Measurements from ENCODE around the gene BFSP1. TPM values are rescaled to one million over a fixed set of nuclear protein-coding genes. Genes with fewer than 3 reads are reported as not detected.

The BFSP1 gene
- total and polyA plus RNA-seq, 4 donors, result 1.5 to 9.9 (median 2.5) TPM

DNA sequence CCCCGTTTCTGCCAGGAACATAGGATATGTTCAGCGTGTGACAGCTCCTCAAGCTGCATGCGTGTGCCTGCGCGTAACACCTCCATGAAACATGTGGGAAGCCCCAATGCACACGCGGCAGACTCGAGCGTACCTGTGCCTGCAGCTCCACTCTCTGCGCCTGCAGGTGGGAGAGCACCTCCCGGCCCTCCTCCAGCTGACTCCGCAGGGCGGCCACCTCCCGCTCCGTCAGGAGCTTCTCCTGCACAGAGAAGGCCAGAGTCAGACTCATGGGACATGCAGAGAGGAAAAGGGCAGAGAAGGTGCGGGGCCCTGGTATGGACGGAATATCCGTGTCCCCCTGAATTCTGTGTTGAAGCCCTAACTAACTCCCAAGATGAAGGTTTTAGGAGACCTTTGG, 22.4 kb downstream of the BFSP1 start:
- H3K27me3 ChIP-seq (ENCODE audit: control insufficient read depth in 1 of 2, insufficient read depth in 2 of 2, low read length in 1 of 2), result no peaks in the 10 kb centered on the region
- no peaks in the 10 kb centered on the region for H3K36me3 ChIP-seq (ENCODE audit: control insufficient read depth in 1 of 2, insufficient read depth in 2 of 2, low read length in 1 of 2)
- DNase-seq, result no peak
- no peak overlapping the region for H3K4me3 ChIP-seq (ENCODE audit: low read length in 2 of 2)
- WGBS, 2 donors, result 96 to 97% methylated on average over 18 of the region's 18 CpGs
- no peak overlapping the region for H3K27ac ChIP-seq (ENCODE audit: low read depth in 1 of 2, low read length in 2 of 2)
- H3K4me1 ChIP-seq (ENCODE audit: control insufficient read depth in 1 of 2, insufficient read depth in 2 of 2, low read length in 2 of 2), result no peaks in the 10 kb centered on the region
- ATAC-seq (ENCODE audit: low FRiP score), result no peak
- H3K9me3 ChIP-seq (ENCODE audit: control insufficient read depth, low read length), result no peaks in the 10 kb centered on the region
- intact Hi-C loops (cut with DNase I), result loop anchor here (5.0 to 10.0 kb wide), 5 partner anchors 286 to 489 kb away; no protein-coding TSS in a partner anchor

DNA sequence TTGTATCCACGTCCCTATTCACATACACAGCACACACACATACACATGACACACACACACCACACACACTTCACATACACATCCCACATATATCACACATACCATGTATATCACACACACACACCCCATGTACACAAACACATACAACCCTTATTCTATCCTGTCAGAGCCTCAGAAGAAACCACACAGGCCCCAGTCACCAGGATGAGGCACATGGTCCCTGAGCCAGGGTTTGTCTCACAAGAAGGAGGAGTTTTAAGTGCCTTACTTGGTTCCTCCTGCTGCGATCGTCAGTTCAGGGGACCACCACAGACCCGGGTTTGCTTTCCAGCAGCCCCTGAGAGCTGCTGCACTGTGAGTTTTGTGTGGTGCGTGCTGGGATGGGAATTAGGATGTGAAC, 23.6 kb downstream of the BFSP1 start:
- Histone ChIP-seq H3K9me3 (ENCODE audit: control insufficient read depth, low read length) (no peaks in the 10 kb centered on the region), H3K27me3 (ENCODE audit: control insufficient read depth in 1 of 2, insufficient read depth in 2 of 2, low read length in 1 of 2) (no peaks in the 10 kb centered on the region), H3K27ac (ENCODE audit: low read depth in 1 of 2, low read length in 2 of 2) (no peak overlapping the region), H3K4me3 (ENCODE audit: low read length in 2 of 2) (no peak overlapping the region), H3K36me3 (ENCODE audit: control insufficient read depth in 1 of 2, insufficient read depth in 2 of 2, low read length in 1 of 2) (no peaks in the 10 kb centered on the region), H3K4me1 (ENCODE audit: control insufficient read depth in 1 of 2, insufficient read depth in 2 of 2, low read length in 2 of 2) (no peaks in the 10 kb centered on the region)
- DNase-seq (no peak), ATAC-seq (ENCODE audit: low FRiP score) (no peak)
- intact Hi-C loops (cut with DNase I), result loop anchor here (5.0 to 10.0 kb wide), 5 partner anchors 287 to 490 kb away; no protein-coding TSS in a partner anchor
- WGBS, 2 donors, result 90% methylated on average over 5 of the region's 5 CpGs

DNA sequence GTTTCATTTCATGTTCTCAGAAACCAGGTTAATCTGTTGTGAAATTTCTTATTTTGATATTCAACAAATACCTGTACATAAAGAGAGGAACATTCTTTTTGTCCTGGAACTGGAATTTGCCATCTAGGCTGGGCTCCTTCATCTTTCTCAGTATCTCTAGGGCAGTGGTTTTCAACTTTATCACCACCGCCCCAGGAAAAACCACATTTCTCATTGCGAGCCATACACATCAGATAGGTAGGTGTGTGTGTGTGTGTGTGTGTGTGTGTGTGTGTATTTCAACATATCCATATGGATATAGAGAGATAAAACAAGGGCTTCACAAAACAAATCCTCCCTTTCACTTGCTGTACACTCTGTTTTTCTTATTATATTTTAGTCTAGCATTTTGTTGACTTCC, 24.1 kb downstream of the BFSP1 start:
- no peak for ATAC-seq (ENCODE audit: low FRiP score)
- H3K4me3 ChIP-seq (ENCODE audit: low read length in 2 of 2), result no peak overlapping the region
- DNase-seq, result no peak
- no peaks in the 10 kb centered on the region for H3K36me3 ChIP-seq (ENCODE audit: control insufficient read depth in 1 of 2, insufficient read depth in 2 of 2, low read length in 1 of 2)
- no peaks in the 10 kb centered on the region for H3K27me3 ChIP-seq (ENCODE audit: control insufficient read depth in 1 of 2, insufficient read depth in 2 of 2, low read length in 1 of 2)
- H3K27ac ChIP-seq (ENCODE audit: low read depth in 1 of 2, low read length in 2 of 2), result no peak overlapping the region
- no peaks in the 10 kb centered on the region for H3K4me1 ChIP-seq (ENCODE audit: control insufficient read depth in 1 of 2, insufficient read depth in 2 of 2, low read length in 2 of 2)
- 93 to 100% methylated on average over 2 of the region's 2 CpGs for WGBS, 2 donors
- intact Hi-C loops (cut with DNase I), result loop anchor here (5.0 to 10.0 kb wide), 5 partner anchors 288 to 490 kb away; no protein-coding TSS in a partner anchor
- no peaks in the 10 kb centered on the region for H3K9me3 ChIP-seq (ENCODE audit: control insufficient read depth, low read length)

DNA sequence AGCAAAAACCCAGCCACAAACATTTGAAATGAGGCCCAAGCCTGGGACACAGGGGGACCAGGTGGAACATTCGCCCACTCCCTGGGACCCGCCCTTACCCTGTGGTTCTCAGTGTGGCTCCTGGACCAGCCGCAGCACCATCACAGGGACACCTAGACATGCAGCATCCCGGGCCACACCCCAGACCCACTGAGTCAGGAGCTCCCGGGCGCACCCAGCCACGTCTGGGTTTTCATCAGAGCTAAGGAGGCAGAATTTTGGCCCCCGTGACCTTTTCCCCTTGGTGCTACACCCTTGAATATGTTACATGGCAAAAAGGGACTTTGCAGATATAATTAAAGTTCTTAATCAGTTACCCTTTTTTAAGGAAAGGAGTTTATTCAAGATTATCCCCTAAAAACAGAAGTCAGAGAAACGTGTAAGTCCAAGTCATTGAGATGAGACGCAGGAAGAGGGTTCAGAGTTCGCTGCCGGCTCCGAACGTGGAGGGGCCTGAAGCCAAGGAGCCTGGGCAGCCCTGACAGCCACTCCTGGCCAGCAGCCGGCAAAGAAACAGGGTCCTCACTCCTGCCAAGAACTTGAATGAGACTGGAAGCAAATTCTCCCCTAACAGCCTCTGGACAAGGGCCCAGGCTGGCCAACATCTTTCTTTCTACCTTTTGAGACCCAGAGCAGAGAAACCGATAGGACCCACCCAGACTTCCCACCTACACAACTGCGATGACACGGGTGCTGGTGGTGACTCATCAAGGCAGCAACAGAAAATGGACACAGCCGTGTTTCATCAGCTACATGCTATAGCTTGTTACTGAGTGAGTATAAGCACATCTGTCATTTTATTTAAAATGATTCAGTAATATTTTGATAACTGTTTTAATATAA, 25.3 kb downstream of the BFSP1 start:
- Histone ChIP-seq H3K4me1 (ENCODE audit: control insufficient read depth in 1 of 2, insufficient read depth in 2 of 2, low read length in 2 of 2) (no peaks in the 10 kb centered on the region), H3K36me3 (ENCODE audit: control insufficient read depth in 1 of 2, insufficient read depth in 2 of 2, low read length in 1 of 2) (no peaks in the 10 kb centered on the region), H3K9me3 (ENCODE audit: control insufficient read depth, low read length) (no peaks in the 10 kb centered on the region), H3K27me3 (ENCODE audit: control insufficient read depth in 1 of 2, insufficient read depth in 2 of 2, low read length in 1 of 2) (no peaks in the 10 kb centered on the region), H3K4me3 (ENCODE audit: low read length in 2 of 2) (no peak overlapping the region), H3K27ac (ENCODE audit: low read depth in 1 of 2, low read length in 2 of 2) (no peak overlapping the region)
- intact Hi-C loops (cut with DNase I), result loop anchor here (2.0 to 10.0 kb wide), 7 partner anchors 109 to 491 kb away; no protein-coding TSS in a partner anchor
- 76 to 77% methylated on average over 19 of the region's 19 CpGs for WGBS, 2 donors
- DNase-seq (peak in 1 of 2 donors; percentile 55), ATAC-seq (ENCODE audit: low FRiP score) (peak; percentile 23)

DNA sequence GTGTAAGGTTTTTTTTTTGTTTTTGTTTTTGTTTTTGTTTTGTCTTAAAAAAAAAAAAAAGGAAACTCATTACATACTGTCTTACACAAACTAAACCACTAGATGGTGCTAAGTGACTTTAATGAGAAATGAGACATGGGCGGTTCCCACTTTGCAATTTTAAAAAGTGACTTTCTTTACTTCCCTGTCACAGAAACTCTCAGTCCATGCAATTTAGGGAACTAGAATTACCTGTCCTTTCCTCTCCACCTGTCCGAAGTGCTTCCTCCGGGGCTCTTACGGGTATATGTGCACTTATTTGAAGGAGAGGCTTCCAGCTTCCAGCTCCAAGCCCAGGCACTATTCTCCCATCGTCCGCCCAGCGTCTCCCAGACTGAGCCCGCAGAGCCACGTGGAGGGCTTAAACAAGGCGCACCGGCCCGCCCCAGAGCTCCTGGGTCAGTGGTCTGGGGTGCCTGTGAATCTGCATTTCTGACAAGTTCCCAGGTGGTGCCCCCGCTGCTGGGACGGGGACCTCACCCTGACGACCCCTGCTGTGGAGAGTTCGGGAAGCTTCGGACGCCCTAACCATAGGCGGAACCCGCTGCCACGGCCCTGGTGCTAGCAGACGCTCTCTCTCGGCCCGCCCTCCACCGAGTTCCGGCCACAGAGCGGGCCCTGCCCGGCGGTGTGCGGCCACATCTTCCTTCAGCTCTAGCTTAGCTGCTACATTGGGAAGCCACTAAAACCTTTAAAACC, 26.1 kb downstream of the BFSP1 start:
- H3K4me1 ChIP-seq (ENCODE audit: control insufficient read depth in 1 of 2, insufficient read depth in 2 of 2, low read length in 2 of 2), result no peaks in the 10 kb centered on the region
- no peak overlapping the region for H3K27ac ChIP-seq (ENCODE audit: low read depth in 1 of 2, low read length in 2 of 2)
- H3K9me3 ChIP-seq (ENCODE audit: control insufficient read depth, low read length), result no peaks in the 10 kb centered on the region
- intact Hi-C loops (cut with DNase I), result loop anchor here (2.0 to 10.0 kb wide), 7 partner anchors 110 to 492 kb away; no protein-coding TSS in a partner anchor
- 0% methylated on average over 30 of the region's 30 CpGs for WGBS, 2 donors
- DNase-seq (peak; percentile 79 to 89), ATAC-seq (ENCODE audit: low FRiP score) (peak; percentile 84)
- no peaks in the 10 kb centered on the region for H3K27me3 ChIP-seq (ENCODE audit: control insufficient read depth in 1 of 2, insufficient read depth in 2 of 2, low read length in 1 of 2)
- H3K36me3 ChIP-seq (ENCODE audit: control insufficient read depth in 1 of 2, insufficient read depth in 2 of 2, low read length in 1 of 2), result no peaks in the 10 kb centered on the region
- H3K4me3 ChIP-seq (ENCODE audit: low read length in 2 of 2), result peak overlapping the region; percentile 33 to 45

DNA sequence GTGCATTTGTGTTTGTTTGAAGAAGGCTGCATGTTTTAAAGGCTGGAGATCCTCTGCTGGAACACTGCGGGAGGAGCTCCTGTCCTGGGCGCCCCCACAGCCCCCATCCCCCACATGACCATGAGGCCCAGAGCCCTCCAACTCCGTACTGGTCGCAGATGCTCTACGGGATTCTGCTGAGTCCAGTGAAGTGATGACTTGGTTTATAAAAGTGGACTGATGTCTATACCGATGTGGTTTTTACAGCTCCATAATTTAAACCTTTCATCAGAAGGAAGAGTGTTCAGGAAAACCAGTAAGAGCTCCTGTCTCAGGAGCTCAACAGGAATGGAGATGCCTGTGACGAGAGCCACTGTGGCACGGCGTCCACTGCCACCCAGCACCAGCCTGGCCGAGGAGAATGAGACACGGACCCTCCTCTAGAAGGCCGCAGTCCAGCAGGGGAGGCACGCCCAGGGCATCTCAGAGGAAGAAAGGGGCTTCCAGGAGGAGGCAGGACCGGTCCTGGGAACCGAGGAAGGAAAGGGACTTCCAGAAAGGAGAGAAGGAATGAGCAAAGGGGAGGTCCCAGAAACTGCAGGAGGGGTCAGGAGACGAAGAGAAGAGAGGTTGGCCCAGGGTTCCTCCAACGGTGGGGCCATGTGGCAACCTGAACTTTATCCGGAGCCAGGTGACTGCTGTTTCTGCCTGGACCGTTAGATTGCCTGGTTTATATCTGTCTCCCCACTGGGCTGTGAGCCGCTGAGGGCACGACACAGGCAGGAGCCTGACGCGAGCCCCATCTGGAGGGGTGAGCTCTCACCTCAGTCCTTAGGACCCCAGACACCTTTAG, 26.9 kb downstream of the BFSP1 start:
- Histone ChIP-seq H3K27me3 (ENCODE audit: control insufficient read depth in 1 of 2, insufficient read depth in 2 of 2, low read length in 1 of 2) (no peaks in the 10 kb centered on the region), H3K4me1 (ENCODE audit: control insufficient read depth in 1 of 2, insufficient read depth in 2 of 2, low read length in 2 of 2) (no peaks in the 10 kb centered on the region), H3K36me3 (ENCODE audit: control insufficient read depth in 1 of 2, insufficient read depth in 2 of 2, low read length in 1 of 2) (no peaks in the 10 kb centered on the region), H3K9me3 (ENCODE audit: control insufficient read depth, low read length) (no peaks in the 10 kb centered on the region), H3K27ac (ENCODE audit: low read depth in 1 of 2, low read length in 2 of 2) (no peak overlapping the region), H3K4me3 (ENCODE audit: low read length in 2 of 2) (no peak overlapping the region)
- DNase-seq, result no peak
- peak; percentile 58 for ATAC-seq (ENCODE audit: low FRiP score)
- WGBS, 2 donors, result 34 to 38% methylated on average over 23 of the region's 23 CpGs
- intact Hi-C loops (cut with DNase I), result loop anchor here (2.0 to 10.0 kb wide), 6 partner anchors 111 to 491 kb away; no protein-coding TSS in a partner anchor

DNA sequence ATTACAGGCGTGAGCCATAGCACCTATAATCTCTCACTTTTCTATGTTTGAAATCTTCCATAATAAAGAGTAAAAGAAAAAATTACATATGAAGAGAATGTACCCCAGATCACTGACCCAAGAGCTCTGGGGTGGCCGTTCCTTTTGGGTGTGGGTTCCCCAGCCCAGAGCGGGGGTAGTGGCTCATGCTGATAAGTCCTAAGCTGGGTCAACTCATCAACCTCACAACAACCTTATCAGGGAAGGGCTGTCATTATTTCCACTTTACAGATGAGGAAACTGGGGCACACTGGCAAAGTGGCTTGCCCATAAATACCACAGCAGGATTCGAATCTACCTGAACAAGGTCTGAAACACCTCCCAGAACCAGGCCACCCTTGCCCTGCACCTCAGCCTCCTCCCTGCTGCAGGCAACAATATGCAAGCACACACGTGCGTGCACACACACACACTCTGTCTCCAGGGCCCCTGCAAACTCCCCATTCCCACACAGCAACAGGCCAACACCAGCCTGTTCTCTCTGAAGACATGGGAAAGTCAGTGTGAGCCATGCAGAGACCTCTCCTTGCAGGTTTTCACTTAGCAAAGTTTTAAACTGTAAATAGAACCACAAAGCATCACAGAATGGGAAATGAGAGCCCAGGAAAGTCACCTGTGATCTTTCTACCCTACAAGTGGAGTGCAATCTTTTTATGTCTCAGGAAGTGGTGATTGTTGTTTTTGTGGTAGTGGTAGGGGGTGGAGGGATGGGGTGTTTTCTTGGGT, 27.7 kb downstream of the BFSP1 start:
- intact Hi-C loops (cut with DNase I), result loop anchor here (2.0 to 10.0 kb wide), 6 partner anchors 111 to 491 kb away; no protein-coding TSS in a partner anchor
- DNase-seq, result no peak
- ATAC-seq (ENCODE audit: low FRiP score), result no peak

More for the DNA sequence above, 27.7 kb downstream of the BFSP1 start:
- no peaks in the 10 kb centered on the region for H3K9me3 ChIP-seq (ENCODE audit: control insufficient read depth, low read length)
- no peak overlapping the region for H3K4me3 ChIP-seq (ENCODE audit: low read length in 2 of 2)
- no peaks in the 10 kb centered on the region for H3K27me3 ChIP-seq (ENCODE audit: control insufficient read depth in 1 of 2, insufficient read depth in 2 of 2, low read length in 1 of 2)
- WGBS, 2 donors, result 84 to 88% methylated on average over 6 of the region's 6 CpGs
- no peaks in the 10 kb centered on the region for H3K4me1 ChIP-seq (ENCODE audit: control insufficient read depth in 1 of 2, insufficient read depth in 2 of 2, low read length in 2 of 2)
- no peak overlapping the region for H3K27ac ChIP-seq (ENCODE audit: low read depth in 1 of 2, low read length in 2 of 2)
- H3K36me3 ChIP-seq (ENCODE audit: control insufficient read depth in 1 of 2, insufficient read depth in 2 of 2, low read length in 1 of 2), result no peaks in the 10 kb centered on the region
